NCI-H146 treated with DMSO at 0.1 percent for 48 hours (cell line): ENCODE measurements around the gene PCDHGC3.

ENCODE experiments used
- DNase-seq: peaks from one replicate; lab custom pipeline; 2025; ENCODE audit not compliant: unreplicated experiment; lab: John Stamatoyannopoulos, UW

Gene PCDHGC3

GRCh38 chr5:141506381-141507155, 30.8 kb downstream of the PCDHGC3 start:
- DNase-seq = no peak

- no peak for DNase-seq
These were observed 31.8 kb downstream of the PCDHGC3 start for GRCh38 chr5:141507387-141508091.

- no peak for DNase-seq
These were observed 32.7 kb downstream of the PCDHGC3 start for GRCh38 chr5:141508440-141508797.

- DNase-seq = no peak
These were observed 33.2 kb downstream of the PCDHGC3 start for GRCh38 chr5:141508798-141509611.

- no peak for DNase-seq
These were observed 34.4 kb downstream of the PCDHGC3 start for GRCh38 chr5:141510160-141510559.

GRCh38 chr5:141510850-141511601, 35.3 kb downstream of the PCDHGC3 start:
- DNase-seq = no peak

GRCh38 chr5:141511771-141512325, 36.1 kb downstream of the PCDHGC3 start:
- no peak for DNase-seq

GRCh38 chr5:141512390-141512910, 36.7 kb downstream of the PCDHGC3 start:
- peak; percentile 52 for DNase-seq

- peak; percentile 30 for DNase-seq
These were observed 37.3 kb downstream of the PCDHGC3 start for GRCh38 chr5:141512911-141513626.

GRCh38 chr5:141513627-141514329, 38.0 kb downstream of the PCDHGC3 start:
- DNase-seq = peak; percentile 48

- DNase-seq = no peak
These were observed 38.8 kb downstream of the PCDHGC3 start for GRCh38 chr5:141514330-141515133.

- no peak for DNase-seq
These were observed 39.4 kb downstream of the PCDHGC3 start for GRCh38 chr5:141515141-141515540.

- DNase-seq = no peak
These were observed 40.3 kb downstream of the PCDHGC3 start for GRCh38 chr5:141515946-141516671.

GRCh38 chr5:141516672-141517025, 40.9 kb downstream of the PCDHGC3 start:
- DNase-seq = no peak

GRCh38 chr5:141517312-141517711, 41.5 kb downstream of the PCDHGC3 start:
- DNase-seq = no peak

- no peak for DNase-seq
These were observed 42.3 kb downstream of the PCDHGC3 start for GRCh38 chr5:141517880-141518617.

GRCh38 chr5:141518618-141519015, 42.9 kb downstream of the PCDHGC3 start:
- no peak for DNase-seq
